BJ (cell line): ENCODE measurements around the gene KRTAP10-1. TPM values are rescaled to one million over a fixed set of nuclear protein-coding genes. Genes with fewer than 3 reads are reported as not detected.
"Not testable (repeated sequence)": the region's sequence is repeated elsewhere in the genome, so short reads cannot be mapped to it uniquely, and the experiment has no call there.

Source experiments
- CTCF ChIA-PET: fragments of 350-600 bp; formaldehyde crosslinking; extraction: SDS; loops from one replicate; lab custom pipeline; 2021; ENCODE audit warnings: antibody characterized with exemption, inconsistent platforms; lab: Yijun Ruan, JAX
- POLR2A ChIA-PET: fragments of 300-600 bp; sonication (Branson Sonifier 250); formaldehyde crosslinking; extraction: SDS; loops from one replicate; lab custom pipeline; 2021; ENCODE audit warnings: antibody characterized with exemption; lab: Charles Lee
- DNase-seq: peaks from one replicate; pipeline ENCODE4 v3.0.0-alpha.2; 2011; ENCODE audit warnings: low read depth
- H3K27me3 ChIP-seq: 2 replicates; pipeline ENCODE4 v1.6.0; 2011; ENCODE audit warnings: low read length; ENCODE audit not compliant: control insufficient read depth, insufficient read depth
- H3K36me3 ChIP-seq: 2 replicates; pipeline ENCODE4 v1.5.1; 2011; ENCODE audit warnings: low read length; ENCODE audit not compliant: control insufficient read depth, insufficient read depth
- H3K4me3 ChIP-seq: 2 replicates; pipeline ENCODE4 v1.5.1; 2011; ENCODE audit warnings: low read depth, mild to moderate bottlenecking, control low read depth, low read length
- polyA plus RNA-seq: library from polyadenylated mRNA; depleted of rRNA; stranded (reverse); fragments of >200 nt; gene quantifications from 2 replicates; pipeline ENCODE4 v1.2.3, GENCODE V29; 2011
- TF ChIP-seq, protein P1 (sequence below): IDR thresholded peaks from 2 replicates; pipeline ENCODE4 v1.5.1; 2011; ENCODE audit warnings: low read depth, mild to moderate bottlenecking, control low read depth, inconsistent platforms, low read length, moderate library complexity; ENCODE audit not compliant: insufficient read depth

KRTAP10-1 gene
- polyA plus RNA-seq, 1 experiment: not detected

DNA sequence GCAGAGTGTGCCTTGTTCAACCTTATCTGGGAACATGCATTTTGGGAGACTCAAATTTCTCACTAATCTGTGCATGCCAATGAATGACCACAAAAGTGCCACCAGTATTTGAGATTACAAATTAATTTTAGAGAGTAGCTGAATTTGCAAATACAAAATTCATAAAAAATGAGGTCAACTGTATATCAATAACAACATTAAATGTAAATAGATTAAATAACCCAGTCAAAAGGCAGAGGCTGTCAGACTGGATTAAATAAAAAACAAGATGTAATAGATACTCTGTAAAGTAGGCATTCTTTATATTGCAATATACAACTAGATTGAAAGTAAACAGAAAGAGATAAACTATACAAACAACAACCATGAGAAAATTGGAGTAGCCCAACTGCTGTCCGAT is 24.1 kb upstream of the KRTAP10-1 start:
- ChIA-PET POLR2A (no interaction called here), CTCF (no interaction called here)
- H3K27me3 ChIP-seq: no peaks in the 10 kb centered on the region
- H3K4me3 ChIP-seq: no peak overlapping the region
- no peaks in the 10 kb centered on the region for H3K36me3 ChIP-seq
- TF ChIP-seq, protein P1, sequence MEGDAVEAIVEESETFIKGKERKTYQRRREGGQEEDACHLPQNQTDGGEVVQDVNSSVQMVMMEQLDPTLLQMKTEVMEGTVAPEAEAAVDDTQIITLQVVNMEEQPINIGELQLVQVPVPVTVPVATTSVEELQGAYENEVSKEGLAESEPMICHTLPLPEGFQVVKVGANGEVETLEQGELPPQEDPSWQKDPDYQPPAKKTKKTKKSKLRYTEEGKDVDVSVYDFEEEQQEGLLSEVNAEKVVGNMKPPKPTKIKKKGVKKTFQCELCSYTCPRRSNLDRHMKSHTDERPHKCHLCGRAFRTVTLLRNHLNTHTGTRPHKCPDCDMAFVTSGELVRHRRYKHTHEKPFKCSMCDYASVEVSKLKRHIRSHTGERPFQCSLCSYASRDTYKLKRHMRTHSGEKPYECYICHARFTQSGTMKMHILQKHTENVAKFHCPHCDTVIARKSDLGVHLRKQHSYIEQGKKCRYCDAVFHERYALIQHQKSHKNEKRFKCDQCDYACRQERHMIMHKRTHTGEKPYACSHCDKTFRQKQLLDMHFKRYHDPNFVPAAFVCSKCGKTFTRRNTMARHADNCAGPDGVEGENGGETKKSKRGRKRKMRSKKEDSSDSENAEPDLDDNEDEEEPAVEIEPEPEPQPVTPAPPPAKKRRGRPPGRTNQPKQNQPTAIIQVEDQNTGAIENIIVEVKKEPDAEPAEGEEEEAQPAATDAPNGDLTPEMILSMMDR: no peak
- DNase-seq: no peak

GRCh38 chr21:44558695-44559094 is 18.7 kb upstream of the KRTAP10-1 start, which contains the start of gene KRTAP10-3:
Gene KRTAP10-3 (minus strand): TSS chr21:44558795. CDS start chr21:44558715, 80 bp downstream.
- ChIA-PET POLR2A (no interaction called here), CTCF (no interaction called here)
- no peak for DNase-seq
- no peaks in the 10 kb centered on the region for H3K36me3 ChIP-seq
- TF ChIP-seq, protein P1: no peak
- no peak within 1 kb of the TSS for H3K4me3 ChIP-seq
- peaks cover 8% of the 10 kb centered on the region for H3K27me3 ChIP-seq

DNA sequence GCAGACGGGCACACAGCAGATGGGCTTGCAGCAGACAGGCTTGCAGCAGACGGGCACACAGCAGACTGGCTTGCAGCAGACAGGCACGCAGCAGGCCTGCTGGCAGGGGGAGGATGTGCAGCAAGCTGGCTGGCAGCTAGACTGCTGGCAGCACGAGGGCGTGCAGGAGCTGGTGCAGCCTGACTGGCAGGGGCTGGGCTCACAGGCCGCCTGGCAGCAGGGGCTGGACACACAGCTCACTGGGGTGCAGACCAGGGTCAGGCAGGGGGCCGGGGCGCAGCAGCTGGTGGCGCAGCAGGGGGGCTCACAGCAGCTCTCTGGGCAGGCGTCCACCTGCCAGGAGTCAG is 18.3 kb upstream of the KRTAP10-1 start:
- H3K4me3 ChIP-seq, CTCF ChIA-PET, H3K36me3 ChIP-seq, DNase-seq, H3K27me3 ChIP-seq, POLR2A ChIA-PET: not testable (repeated sequence)

- CTCF ChIA-PET: interaction anchor here (0.6 kb wide), 1 partner anchor 89 kb away, joined by 3 read pairs; no protein-coding TSS in a partner anchor
- Histone ChIP-seq H3K36me3 (no peaks in the 10 kb centered on the region), H3K27me3 (peaks cover 8% of the 10 kb centered on the region), H3K4me3 (no peak overlapping the region)
- TF ChIP-seq, protein P1: no peak
- no peak for DNase-seq
- POLR2A ChIA-PET: no interaction called here
These were observed 17.7 kb upstream of the KRTAP10-1 start for GRCh38 chr21:44557491-44558328.

GRCh38 chr21:44556879-44557278 is 16.9 kb upstream of the KRTAP10-1 start:
- ChIA-PET POLR2A (no interaction called here), CTCF (interaction anchor here (0.6 kb wide), 1 partner anchor 90 kb away, joined by 3 read pairs; no protein-coding TSS in a partner anchor)
- DNase-seq: no peak
- no peaks in the 10 kb centered on the region for H3K36me3 ChIP-seq
- H3K27me3 ChIP-seq: peaks cover 8% of the 10 kb centered on the region
- TF ChIP-seq, protein P1: no peak
- H3K4me3 ChIP-seq: no peak overlapping the region
